IMR-90 (cell line): Measurements from ENCODE around the gene INTS3. TPM values are rescaled to one million over a fixed set of nuclear protein-coding genes. Genes with fewer than 3 reads are reported as not detected.

Experiments used
- ATAC-seq: fragments of 200-7000 bp; cut with Tn5 transposase; 2 replicates; pipeline ENCODE4 v1.9.1; 2020; ENCODE audit warnings: low read depth, mild to moderate bottlenecking, moderate library complexity
- BruUV-seq: library from RNA; stranded (reverse); fragments of 400-500 nt; replicated peaks from 2 replicates; lab custom pipeline; 2021; lab: Mats Ljungman, UMichigan
- CTCF ChIA-PET: fragments of 300-600 bp; formaldehyde crosslinking; extraction: SDS; loops from one replicate; lab custom pipeline; 2021; ENCODE audit warnings: antibody characterized with exemption; lab: Yijun Ruan, JAX
- POLR2A ChIA-PET: fragments of 300-600 bp; sonication (Branson Sonifier 250); formaldehyde crosslinking; loops from one replicate; lab custom pipeline; 2022; ENCODE audit warnings: antibody characterized with exemption; ENCODE audit not compliant: unreplicated experiment; lab: Charles Lee
- DNase-seq: peaks from one replicate; pipeline ENCODE4 v3.0.0; 2013
- H2AFZ ChIP-seq: replicated peaks from 2 replicates; pipeline ENCODE3; 2013; ENCODE audit warnings: low read length, mild to moderate bottlenecking; ENCODE audit not compliant: poor library complexity
- H2AK5ac ChIP-seq: 2 replicates; pipeline ENCODE4 v1.6.1; 2013; ENCODE audit warnings: low read depth, low read length, inconsistent platforms
- H2AK9ac ChIP-seq: replicated peaks from 2 replicates; pipeline ENCODE3; 2013; ENCODE audit warnings: mild to moderate bottlenecking, low read depth, low read length, moderate library complexity; ENCODE audit not compliant: poor library complexity
- H2BK120ac ChIP-seq: 2 replicates; pipeline ENCODE4 v1.6.1; 2013; ENCODE audit warnings: low read depth, low read length, inconsistent platforms
- H2BK15ac ChIP-seq: 3 replicates; pipeline ENCODE4 v1.6.1; 2013; ENCODE audit warnings: low read depth, low read length, inconsistent platforms
- H2BK20ac ChIP-seq: 2 replicates; pipeline ENCODE4 v1.6.1; 2013; ENCODE audit warnings: low read depth, mild to moderate bottlenecking, inconsistent platforms, low read length, moderate library complexity
- H2BK5ac ChIP-seq: 2 replicates; pipeline ENCODE4 v1.6.1; 2013; ENCODE audit warnings: mild to moderate bottlenecking, low read depth, low read length, inconsistent platforms; ENCODE audit not compliant: poor library complexity, severe bottlenecking
- H3K14ac ChIP-seq: replicated peaks from 2 replicates; pipeline ENCODE4 v1.6.1; 2013; ENCODE audit warnings: low read depth, low read length, inconsistent platforms
- H3K18ac ChIP-seq: 2 replicates; pipeline ENCODE4 v1.6.1; 2013; ENCODE audit warnings: low read depth, low read length, control low read depth
- H3K23ac ChIP-seq: 2 replicates; pipeline ENCODE4 v1.6.1; 2013; ENCODE audit warnings: low read depth, low read length, inconsistent platforms
- H3K27ac ChIP-seq: 2 replicates; pipeline ENCODE4 v1.5.1; 2013; ENCODE audit warnings: mild to moderate bottlenecking, control low read depth, low read length; ENCODE audit not compliant: insufficient read depth
- H3K27me3 ChIP-seq: 2 replicates; pipeline ENCODE4 v1.6.1; 2013; ENCODE audit warnings: low read length; ENCODE audit not compliant: control insufficient read depth, insufficient read depth
- H3K36me3 ChIP-seq: 2 replicates; pipeline ENCODE4 v1.6.1; 2013; ENCODE audit warnings: low read length, mixed read lengths; ENCODE audit not compliant: control insufficient read depth, insufficient read depth
- H3K4ac ChIP-seq: 2 replicates; pipeline ENCODE4 v1.6.1; 2013; ENCODE audit warnings: low read depth, low read length, inconsistent platforms
- H3K4me1 ChIP-seq: 2 replicates; pipeline ENCODE4 v1.6.1; 2013; ENCODE audit warnings: low read length, mixed read lengths; ENCODE audit not compliant: control insufficient read depth, insufficient read depth
- H3K4me2 ChIP-seq: 2 replicates; pipeline ENCODE4 v1.6.1; 2013; ENCODE audit warnings: low read depth, mild to moderate bottlenecking, control low read depth, low read length, moderate library complexity
- H3K4me3 ChIP-seq: 2 replicates; pipeline ENCODE4 v1.5.1; 2013; ENCODE audit warnings: low read depth, mild to moderate bottlenecking, control low read depth, low read length, moderate library complexity; ENCODE audit not compliant: insufficient read depth
- H3K56ac ChIP-seq: 2 replicates; pipeline ENCODE4 v1.6.1; 2013; ENCODE audit warnings: low read length, inconsistent platforms; ENCODE audit not compliant: insufficient read depth; ENCODE audit errors: extremely low read depth
- H3K79me1 ChIP-seq, 2 experiments: 2 replicates each; pipeline ENCODE4 v1.6.1; 2013; ENCODE audit warnings: low read length in 2 of 2, inconsistent platforms in 1 of 2, low read depth in 1 of 2
- H3K9ac ChIP-seq: 2 replicates; pipeline ENCODE4 v1.6.1; 2013; ENCODE audit warnings: low read depth, low read length, control low read depth
- H3K9me1 ChIP-seq: 2 replicates; pipeline ENCODE4 v1.6.1; 2013; ENCODE audit warnings: low read length, inconsistent platforms; ENCODE audit not compliant: insufficient read depth
- H3K9me3 ChIP-seq: 2 replicates; pipeline ENCODE4 v1.6.1; 2013; ENCODE audit warnings: low read length; ENCODE audit not compliant: control insufficient read depth, insufficient read depth
- H4K20me1 ChIP-seq: 2 replicates; pipeline ENCODE4 v1.6.1; 2013; ENCODE audit warnings: low read length, inconsistent platforms; ENCODE audit not compliant: insufficient read depth
- H4K5ac ChIP-seq: 2 replicates; pipeline ENCODE4 v1.6.1; 2013; ENCODE audit warnings: mild to moderate bottlenecking, low read depth, low read length, control low read depth
- H4K8ac ChIP-seq, 2 experiments: 2 replicates each; pipeline ENCODE4 v1.6.1; 2013; ENCODE audit warnings: low read depth in 2 of 2, low read length in 2 of 2, control low read depth in 1 of 2, inconsistent platforms in 1 of 2
- H4K91ac ChIP-seq: 2 replicates; pipeline ENCODE4 v1.6.1; 2013; ENCODE audit warnings: low read depth, low read length, inconsistent platforms; ENCODE audit not compliant: insufficient read depth
- BHLHE40 ChIP-seq: fragments of 150-350 bp; IDR thresholded peaks from 2 replicates; pipeline ENCODE4 v1.6.1; 2016; ENCODE audit warnings: mild to moderate bottlenecking, low read depth, low read length
- CEBPB ChIP-seq: IDR thresholded peaks from 2 replicates; pipeline ENCODE4 v1.6.1; 2012; ENCODE audit warnings: low read depth, low read length, improper control_type of control experiment
- CHD1 ChIP-seq: IDR thresholded peaks from 2 replicates; pipeline ENCODE4 v1.6.1; 2012; ENCODE audit warnings: low read depth, low read length, improper control_type of control experiment
- CTCF ChIP-seq: conservative IDR thresholded peaks from 2 replicates; pipeline ENCODE4 v1.5.1; 2012; ENCODE audit warnings: mild to moderate bottlenecking, low read depth, low read length, improper control_type of control experiment
- ELK1 ChIP-seq: fragments of 150-350 bp; IDR thresholded peaks from 2 replicates; pipeline ENCODE4 v1.6.1; 2016; ENCODE audit warnings: low read depth, mild to moderate bottlenecking, low read length, moderate library complexity, borderline replicate concordance
- FOS ChIP-seq: fragments of 150-350 bp; IDR thresholded peaks from 2 replicates; pipeline ENCODE4 v1.6.1; 2016; ENCODE audit warnings: low read depth, low read length
- MAFK ChIP-seq: IDR thresholded peaks from 2 replicates; pipeline ENCODE4 v1.6.1; 2012; ENCODE audit warnings: low read depth, low read length, improper control_type of control experiment
- MAZ ChIP-seq: IDR thresholded peaks from 2 replicates; pipeline ENCODE4 v1.6.1; 2012; ENCODE audit warnings: low read depth, mild to moderate bottlenecking, low read length, improper control_type of control experiment, moderate library complexity, borderline replicate concordance
- MXI1 ChIP-seq: IDR thresholded peaks from 2 replicates; pipeline ENCODE4 v1.6.1; 2012; ENCODE audit warnings: low read depth, mild to moderate bottlenecking, low read length, moderate library complexity, borderline replicate concordance
- NFE2L2 ChIP-seq: fragments of 150-350 bp; IDR thresholded peaks from 2 replicates; pipeline ENCODE4 v1.6.1; 2016; ENCODE audit warnings: low read depth, mild to moderate bottlenecking, low read length
- POLR2A ChIP-seq: IDR thresholded peaks from 2 replicates; pipeline ENCODE4 v1.6.1; 2012; ENCODE audit warnings: mild to moderate bottlenecking, low read depth, low read length
- RAD21 ChIP-seq: IDR thresholded peaks from 2 replicates; pipeline ENCODE4 v1.6.1; 2012; ENCODE audit warnings: low read length, improper control_type of control experiment
- RCOR1 ChIP-seq: IDR thresholded peaks from 2 replicates; pipeline ENCODE4 v1.6.1; 2012; ENCODE audit warnings: mild to moderate bottlenecking, low read length, improper control_type of control experiment; ENCODE audit not compliant: insufficient replicate concordance
- RFX5 ChIP-seq: IDR thresholded peaks from 2 replicates; pipeline ENCODE4 v1.8.0; 2012; ENCODE audit warnings: low read depth, mild to moderate bottlenecking, low read length, moderate library complexity
- SMC3 ChIP-seq: fragments of 150-350 bp; IDR thresholded peaks from 2 replicates; pipeline ENCODE4 v1.6.1; 2016; ENCODE audit warnings: low read depth, mild to moderate bottlenecking, antibody characterized with exemption, low read length, moderate library complexity
- WGBS, 2 experiments: methylation state at CpG; one replicate each; pipeline versions ENCODE4 v1.1.5 to v1.1.7; 2013; ENCODE audit warnings: missing lambda C conversion rate in 2 of 2; ENCODE audit not compliant: insufficient read length in 1 of 2; ENCODE audit errors: extremely low coverage in 2 of 2; 5-methylcytosine and 5-hydroxymethylcytosine counted together
- dilution Hi-C: fragments of 300-500 bp; cut with HindIII; formaldehyde crosslinking; loops from one replicate; pipeline ENCODE4 v1.14.3; 2018; ENCODE audit warnings: low sequenced_read_pairs; ENCODE audit not compliant: unreplicated experiment
- in situ Hi-C: fragments of 300-500 bp; cut with MboI; formaldehyde crosslinking; loops from 3 replicates; pipeline ENCODE4 v1.14.3; 2019; ENCODE audit warnings: low sequenced_read_pairs, inconsistent platforms, mixed read lengths
- intact Hi-C: fragments of 100-400 bp; cut with micrococcal nuclease; formaldehyde crosslinking; loops from 2 replicates; pipeline ENCODE4 v1.10.0; 2022
- polyA plus RNA-seq, 3 experiments: library from polyadenylated mRNA; depleted of rRNA; stranded (reverse); fragments of >200 nt; gene quantifications; 2 replicates each; pipeline ENCODE4 v1.2.3, GENCODE V29; 2012; ENCODE audit warnings: low replicate concordance in 1 of 3
- total RNA-seq: library from RNA; depleted of rRNA; stranded (reverse); fragments of >200 nt; gene quantifications from 2 replicates; pipeline ENCODE4 v1.2.3, GENCODE V29; 2012

INTS3 gene
- total and polyA plus RNA-seq, 2 of the 4 experiments (the other 2 are of a cell fraction): 33.5 to 59.4 TPM

GRCh38 chr1:153742411-153743142, 14.7 kb downstream of the INTS3 start (continued):
- no peak for TF ChIP-seq RCOR1

GRCh38 chr1:153745417-153745816, 17.6 kb downstream of the INTS3 start:
- no peak overlapping the region for H3K4me3 ChIP-seq
- H3K4me1 ChIP-seq: peaks cover 3% of the 10 kb centered on the region
- H3K9ac ChIP-seq: no peak overlapping the region
- H4K5ac ChIP-seq: no peak overlapping the region
- intact Hi-C loops: no loop called here
- no peak overlapping the region for H3K23ac ChIP-seq
- no peak overlapping the region for H2BK15ac ChIP-seq
- H3K14ac ChIP-seq: no peak overlapping the region
- no peaks in the 10 kb centered on the region for H4K20me1 ChIP-seq
- POLR2A ChIA-PET: no interaction called here
- CTCF ChIA-PET: no interaction called here
- H2BK5ac ChIP-seq: no peak overlapping the region
- no TSS peak for BruUV-seq
- H2AFZ ChIP-seq: no peak overlapping the region
- no peak overlapping the region for H3K27ac ChIP-seq
- peaks cover 10% of the 10 kb centered on the region; the same call in 1 of the 2 replicates for H3K9me1 ChIP-seq
- H3K79me1 ChIP-seq: peaks cover 23 to 33% of the 10 kb centered on the region in 2 experiments
- no peak overlapping the region for H2AK9ac ChIP-seq
- no peak overlapping the region for H2AK5ac ChIP-seq
- no peak overlapping the region for H2BK120ac ChIP-seq
- dilution Hi-C loops: no loop called here
- H3K4ac ChIP-seq: no peak overlapping the region
- no peak overlapping the region for H3K56ac ChIP-seq
- H2BK20ac ChIP-seq: no peak overlapping the region
- TF ChIP-seq RAD21 (no peak), FOS (no peak), POLR2A (no peak), BHLHE40 (no peak), MAZ (no peak), RCOR1 (no peak), CTCF (no peak), SMC3 (no peak), CHD1 (no peak), ELK1 (no peak), CEBPB (no peak), NFE2L2 (no peak), MXI1 (no peak), RFX5 (no peak), MAFK (no peak)
- H3K9me3 ChIP-seq: no peaks in the 10 kb centered on the region
- H3K18ac ChIP-seq: no peak overlapping the region
- no peak overlapping the region for H4K8ac ChIP-seq
- WGBS, 2 experiments: no CpG with 5 or more reads among the region's 2 CpGs
- in situ Hi-C loops: loop anchor here (5.0 kb wide), 2 partner anchors 68 to 238 kb away; partner anchors contain the start of gene NPR1
- no peaks in the 10 kb centered on the region for H3K27me3 ChIP-seq
- DNase-seq: no peak
- no peak overlapping the region for H3K4me2 ChIP-seq
- no peak overlapping the region for H4K91ac ChIP-seq
- no peak for ATAC-seq
- H3K36me3 ChIP-seq: peaks cover 41% of the 10 kb centered on the region
